Measurements from ENCODE around the gene ANGPT4.

GRCh38 chr20:921068-921467, 4.9 kb upstream of the ANGPT4 start:
- no peak for TF ChIP-seq CBX5 (IDR thresholded peaks at IDR 0.05; ENCODE audit: low read depth, low read length)
- TF ChIP-seq HDAC6 (IDR thresholded peaks at IDR 0.05; ENCODE audit: low read depth, low read length): no peak
- TF ChIP-seq SIN3A (conservative IDR thresholded peaks at IDR 0.05 in 1 of 2, IDR thresholded peaks at IDR 0.05 in 1 of 2; ENCODE audit: low read depth in 1 of 2, low read length in 2 of 2): no peak
- no peak for TF ChIP-seq CBX8 (IDR thresholded peaks at IDR 0.05; ENCODE audit: borderline replicate concordance, low read depth, low read length)
- TF ChIP-seq EZH2 (IDR thresholded peaks at IDR 0.05; ENCODE audit: low read depth, low read length, severe bottlenecking): no peak
- no peak for TF ChIP-seq EP300 (IDR thresholded peaks at IDR 0.05; ENCODE audit: borderline replicate concordance in 1 of 2, low read depth in 2 of 2, low read length in 2 of 2)
